Stimulated activated CD8-positive, alpha-beta memory T cell treated with anti-CD3 and anti-CD28 coated beads, Interleukin-4, amount 100 ng/mL, for 48 hours (primary cell): ENCODE measurements around the gene ANKRD62.

Experiments
- DNase-seq: peaks from one replicate; pipeline ENCODE4 v3.0.0-alpha.2; 2020

The ANKRD62 gene

DNA sequence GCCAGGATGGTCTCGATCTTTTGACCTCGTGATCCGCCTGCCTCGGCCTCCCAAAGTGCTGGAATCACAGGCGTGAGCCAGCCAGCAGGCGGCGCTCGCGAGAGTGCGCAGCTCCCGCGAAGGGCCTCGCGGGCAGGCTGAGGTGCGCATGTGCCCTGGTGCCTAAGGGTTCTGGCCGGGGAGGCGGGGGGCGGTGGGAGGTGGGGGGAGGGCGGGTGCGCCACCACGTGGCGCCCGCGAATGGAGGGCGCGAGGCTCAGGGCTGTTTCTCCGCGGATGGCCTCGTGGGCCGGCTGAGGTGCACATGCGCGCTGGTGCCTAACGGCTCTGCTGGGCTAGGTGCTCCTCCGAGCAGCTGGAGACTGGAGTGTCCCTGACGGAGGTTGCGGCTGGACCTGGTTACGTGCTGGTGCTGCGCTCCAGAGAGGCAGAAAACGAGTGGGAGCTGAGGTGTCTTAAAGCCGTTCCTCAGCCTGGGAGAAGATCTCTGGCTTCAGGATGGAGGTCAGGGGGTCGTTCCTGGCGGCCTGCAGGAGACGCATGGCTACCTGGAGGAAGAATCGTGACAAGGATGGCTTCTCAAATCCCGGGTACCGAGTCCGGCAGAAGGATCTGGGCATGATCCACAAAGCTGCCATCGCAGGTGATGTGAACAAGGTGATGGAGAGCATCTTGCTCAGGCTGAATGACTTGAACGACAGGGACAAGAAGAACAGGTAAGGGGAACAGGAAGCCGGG is at the start of gene ANKRD62:
Gene ANKRD62 (plus strand): TSS at position 324 of the 738 bp plus-strand sequence. CDS start 175 bp downstream, at position 499.
- DNase-seq, result no peak

DNA sequence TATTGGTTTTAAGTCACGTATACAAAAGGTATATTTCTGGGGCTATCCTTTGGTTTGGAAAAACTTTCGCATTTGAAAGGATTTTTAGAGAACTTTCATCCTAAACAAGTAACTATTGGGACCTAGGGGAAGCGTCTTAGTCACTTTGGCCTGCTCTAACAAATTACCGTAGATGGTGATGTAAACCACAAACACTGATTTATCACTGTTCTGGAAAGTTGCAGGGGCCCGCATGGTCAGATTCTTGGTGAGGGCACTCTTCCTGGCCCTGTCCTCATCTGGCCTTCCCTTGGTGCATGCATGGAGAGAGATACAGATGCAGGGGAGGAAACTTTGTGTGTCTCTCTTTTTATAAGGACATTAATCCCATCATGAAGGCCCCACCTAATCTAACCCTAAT is 49.1 kb upstream of the ANKRD62 start:
- DNase-seq, result no peak

DNA sequence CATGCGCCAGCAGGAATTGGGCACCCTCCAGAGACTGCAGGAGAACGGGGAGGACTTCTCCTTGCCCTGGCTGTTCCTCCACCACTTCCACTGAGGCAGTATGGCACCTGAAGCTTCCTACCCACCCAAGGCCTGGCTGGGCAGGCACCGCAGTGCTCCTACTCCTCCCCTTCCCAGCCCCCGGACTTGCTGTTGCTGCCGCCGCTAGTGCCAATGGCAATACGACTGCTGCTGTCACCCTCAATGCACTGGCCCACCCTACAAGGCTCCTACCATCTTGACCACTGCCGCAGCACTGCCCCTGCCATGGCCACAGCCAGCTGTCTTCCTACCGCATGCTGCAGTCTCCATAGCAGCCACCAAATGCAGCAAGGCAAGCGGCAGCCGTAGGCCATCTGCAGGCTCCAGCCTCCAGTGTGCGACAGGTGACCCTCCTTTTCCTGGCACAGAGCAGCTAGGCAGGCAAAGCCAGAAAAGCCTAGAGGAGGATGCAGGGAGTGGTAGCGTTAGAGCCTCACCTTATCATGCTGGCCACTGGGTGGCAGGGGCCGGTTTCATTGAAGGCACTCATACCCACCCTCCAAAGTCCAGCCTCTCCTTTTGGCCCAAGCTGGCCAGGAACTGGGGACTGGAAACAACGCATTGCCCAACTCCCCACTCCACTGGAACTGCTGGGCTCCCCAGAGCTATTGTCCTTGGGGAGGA is 47.4 kb upstream of the ANKRD62 start:
- no peak for DNase-seq

DNA sequence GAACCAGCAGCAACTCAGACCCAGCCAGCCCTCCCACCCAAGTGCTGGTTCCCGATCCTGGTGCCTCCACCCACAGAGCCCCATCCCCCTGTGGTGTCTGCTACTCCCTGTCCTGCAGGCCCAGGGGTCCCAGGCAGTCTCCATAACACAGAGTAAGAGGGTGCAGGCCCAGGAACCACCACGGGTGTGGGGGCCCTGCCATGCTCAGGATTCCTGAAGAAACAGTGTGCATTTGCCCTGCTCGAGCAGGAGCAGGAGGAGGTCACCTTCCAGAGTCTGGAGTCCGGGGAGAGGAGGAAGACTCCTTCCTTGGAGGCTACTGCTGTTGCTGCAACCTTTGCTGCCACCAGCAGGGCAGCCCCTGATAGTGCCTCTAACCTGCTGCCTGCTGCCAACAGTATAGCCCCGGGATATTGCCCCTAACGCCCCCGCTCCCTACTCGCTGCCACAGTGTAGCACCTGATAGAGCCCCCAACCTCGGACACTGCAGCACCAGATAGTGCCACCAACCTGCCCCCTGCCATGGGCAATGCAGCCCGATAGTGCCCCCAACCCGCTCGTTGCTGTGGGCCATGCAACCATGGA is 46.8 kb upstream of the ANKRD62 start:
- DNase-seq, result no peak

DNA sequence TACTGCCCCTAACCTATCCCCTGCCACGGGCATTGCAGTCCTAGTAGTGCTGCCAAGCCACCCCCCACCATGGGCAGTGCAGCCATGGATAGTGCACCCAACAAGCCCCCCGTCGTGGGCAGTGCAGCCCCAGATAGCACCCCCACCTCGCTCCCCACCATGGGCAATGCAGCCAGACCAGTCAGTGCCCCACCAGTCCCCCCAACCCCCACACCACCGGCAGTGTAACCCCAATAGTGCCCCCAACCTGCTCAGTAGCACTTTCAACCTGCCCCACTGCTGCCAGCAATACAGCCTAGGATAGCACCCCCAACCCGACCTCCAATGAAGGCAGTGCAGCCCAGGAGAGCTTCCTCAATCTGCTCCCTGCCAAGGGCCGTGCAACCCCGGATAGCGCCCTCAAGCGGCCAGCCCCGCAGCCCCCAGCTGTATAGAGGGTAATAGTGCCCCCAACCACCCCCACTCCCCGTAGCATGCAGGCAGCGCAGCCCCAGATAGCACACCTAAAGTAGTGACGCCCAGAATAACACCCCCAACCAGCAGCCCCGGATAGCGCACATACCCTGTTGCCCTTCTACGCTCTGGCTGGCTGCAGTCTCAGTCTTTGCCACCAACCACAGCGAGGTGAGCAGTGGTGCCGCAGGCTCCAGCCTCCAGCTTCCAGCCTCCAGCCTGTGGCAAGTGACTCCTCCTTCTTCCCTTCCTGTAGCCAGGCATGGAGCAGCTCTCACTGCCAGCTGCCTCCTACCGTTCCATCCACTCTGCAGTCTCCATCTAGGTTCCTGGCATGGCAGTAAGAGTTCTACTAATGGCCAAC is 45.4 kb upstream of the ANKRD62 start:
- DNase-seq, result no peak

DNA sequence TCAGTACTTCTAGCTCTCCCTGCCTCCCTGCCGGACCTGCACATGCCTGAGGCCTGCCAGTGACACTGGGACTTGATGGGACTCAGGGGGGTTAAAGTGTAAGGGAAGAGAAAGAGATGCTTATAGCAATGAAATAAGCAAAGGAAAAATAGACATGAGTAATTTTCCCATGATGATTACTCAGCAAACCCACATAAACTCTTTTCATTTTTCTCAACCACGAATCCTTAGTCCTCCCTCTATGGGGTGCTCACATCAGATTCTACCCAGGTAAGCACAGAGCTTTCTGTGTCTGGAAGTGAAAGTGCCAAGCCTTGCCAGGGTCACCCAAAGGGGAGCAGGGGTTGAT is 44.8 kb upstream of the ANKRD62 start:
- DNase-seq, result no peak

DNA sequence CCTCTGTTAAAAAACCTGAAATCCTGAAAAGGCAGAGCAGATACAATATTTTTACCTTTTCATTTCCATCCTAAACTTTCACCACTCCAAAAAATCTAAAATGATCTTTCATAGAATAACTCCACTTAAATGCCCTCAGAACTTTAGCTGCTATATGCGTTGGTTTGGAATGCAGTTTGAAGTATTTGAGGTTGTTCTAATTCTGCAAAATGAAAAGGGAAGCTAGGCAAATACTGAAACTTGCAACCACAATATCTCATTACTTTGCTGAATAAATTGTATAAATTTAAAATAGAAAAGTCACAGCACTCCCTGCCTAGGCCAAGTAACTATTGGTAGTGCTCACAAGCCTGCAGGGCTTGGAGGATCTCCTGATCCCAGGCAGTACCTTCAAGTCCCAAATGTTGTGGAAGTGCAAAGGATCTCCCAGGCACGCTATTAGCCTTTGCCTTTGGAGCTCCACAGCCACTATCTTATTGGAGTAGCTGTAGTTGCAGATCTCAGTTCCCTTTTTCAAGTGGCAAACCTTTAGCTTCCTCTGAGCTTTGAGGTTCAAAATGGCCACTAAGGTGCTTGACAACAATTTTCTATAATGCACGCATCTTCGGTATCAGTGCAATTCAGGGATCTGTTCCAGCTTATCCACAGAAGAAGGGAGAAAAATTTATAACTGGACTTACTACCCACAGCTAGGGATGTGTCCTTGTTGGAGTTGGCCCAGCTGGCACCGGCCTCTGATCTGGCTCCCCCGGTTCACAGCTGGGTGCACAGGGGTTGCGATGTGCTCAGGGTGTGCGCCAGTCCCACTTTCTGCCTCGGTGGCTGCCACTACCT is 43.4 kb upstream of the ANKRD62 start:
- DNase-seq, result no peak

DNA sequence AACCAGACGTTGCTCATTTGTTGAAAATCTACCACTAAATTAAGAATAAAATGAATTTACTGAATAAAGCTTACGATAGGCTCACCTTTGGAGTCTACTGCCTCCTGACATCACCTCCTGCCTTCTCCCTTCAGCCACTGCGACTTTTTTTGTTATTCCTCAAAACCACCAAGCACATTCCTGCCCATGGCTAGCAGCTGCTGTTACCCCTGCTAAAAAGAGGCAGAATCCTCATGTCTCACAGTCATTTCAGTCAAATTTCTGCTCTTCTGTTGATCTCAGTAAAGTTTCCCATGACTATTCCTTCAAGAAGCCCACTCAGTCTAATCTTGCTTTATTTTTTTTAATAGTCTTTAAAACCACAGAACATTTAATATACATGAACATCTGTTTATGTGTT is 40.8 kb upstream of the ANKRD62 start:
- DNase-seq, result no peak

DNA sequence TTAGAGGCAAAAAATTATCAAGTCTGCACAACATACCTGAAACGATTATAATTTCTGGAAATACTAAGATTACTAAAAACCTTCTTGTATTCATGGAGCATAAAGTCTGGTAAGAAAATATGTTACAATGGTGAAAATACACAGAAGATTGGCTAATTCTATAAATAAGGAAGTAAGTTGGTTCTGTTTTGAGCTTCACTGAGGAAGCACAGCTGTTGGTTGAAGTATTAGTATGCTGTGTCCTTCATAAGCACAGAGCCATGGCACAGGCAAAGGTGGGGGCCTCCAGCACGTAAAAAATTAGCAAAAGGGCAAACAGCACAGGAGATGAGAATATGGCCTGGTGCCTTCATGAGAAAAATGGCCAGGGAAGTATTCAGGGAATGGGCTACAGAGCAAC is 40.4 kb upstream of the ANKRD62 start:
- no peak for DNase-seq

DNA sequence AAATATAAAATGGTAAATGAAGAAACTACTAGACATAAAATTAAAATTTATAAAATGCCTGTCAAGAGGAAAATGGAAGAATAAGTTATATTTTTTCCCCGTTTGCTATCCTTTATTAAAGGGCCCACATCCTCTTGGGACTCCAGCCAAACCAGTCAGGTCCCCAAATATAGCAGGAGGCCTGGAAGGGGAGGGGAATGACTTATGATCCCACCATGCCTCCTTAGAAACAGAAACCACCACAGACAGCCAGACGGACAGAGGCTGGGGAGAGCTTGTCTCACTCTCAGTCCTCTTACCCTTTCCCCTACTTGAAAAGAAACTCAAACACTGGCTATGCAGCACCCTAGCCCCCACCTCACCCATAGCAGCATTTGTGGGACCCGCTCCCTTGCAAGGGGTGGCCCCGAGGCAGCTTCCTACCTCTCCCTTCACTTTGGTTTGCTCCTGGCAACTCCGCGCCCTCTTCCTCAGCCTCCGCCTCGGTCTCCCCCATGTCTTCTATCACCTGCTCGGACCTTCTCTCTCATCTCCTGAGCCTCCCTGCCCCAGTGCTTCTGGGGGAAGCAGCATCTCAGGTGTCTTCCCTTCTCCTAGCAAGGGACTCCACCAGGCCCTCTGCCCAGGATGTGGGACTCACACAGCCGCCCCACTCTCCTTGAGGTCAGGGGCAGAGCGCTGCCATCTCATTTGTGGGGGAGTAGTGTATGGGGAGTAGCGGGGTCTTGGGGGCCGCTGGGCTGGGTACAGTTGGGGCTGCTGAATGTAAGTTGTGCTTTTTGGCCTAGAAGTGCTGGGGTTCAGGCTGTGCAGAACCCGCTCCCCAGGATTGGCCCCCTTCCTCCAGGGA is 37.4 kb upstream of the ANKRD62 start:
- DNase-seq, result no peak

DNA sequence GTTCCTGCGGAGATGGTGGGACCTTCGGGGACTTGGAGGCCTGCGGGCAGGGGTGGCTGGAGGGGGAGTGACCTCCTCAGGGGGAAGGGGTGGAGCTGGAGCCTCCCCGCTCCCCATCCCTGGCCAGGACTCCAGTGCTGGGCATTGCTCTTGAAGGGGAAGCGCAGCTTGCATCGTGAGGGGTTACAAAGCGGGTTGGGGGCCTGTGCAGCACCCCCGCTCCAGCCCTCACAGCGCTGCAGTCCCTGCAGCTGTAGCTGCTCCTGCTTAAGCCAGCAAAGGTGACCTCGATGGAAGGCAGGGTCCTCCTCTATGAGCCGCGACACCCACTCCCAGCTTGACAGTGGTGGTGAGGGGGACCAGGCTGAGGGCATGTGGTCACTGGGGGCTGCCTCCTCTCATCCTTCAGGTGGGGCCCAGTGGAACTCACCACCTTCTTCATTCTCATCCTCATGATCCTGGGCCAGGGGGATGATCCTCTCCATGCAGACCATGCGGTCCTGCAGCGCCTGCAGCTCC is 36.7 kb upstream of the ANKRD62 start:
- DNase-seq, result no peak

DNA sequence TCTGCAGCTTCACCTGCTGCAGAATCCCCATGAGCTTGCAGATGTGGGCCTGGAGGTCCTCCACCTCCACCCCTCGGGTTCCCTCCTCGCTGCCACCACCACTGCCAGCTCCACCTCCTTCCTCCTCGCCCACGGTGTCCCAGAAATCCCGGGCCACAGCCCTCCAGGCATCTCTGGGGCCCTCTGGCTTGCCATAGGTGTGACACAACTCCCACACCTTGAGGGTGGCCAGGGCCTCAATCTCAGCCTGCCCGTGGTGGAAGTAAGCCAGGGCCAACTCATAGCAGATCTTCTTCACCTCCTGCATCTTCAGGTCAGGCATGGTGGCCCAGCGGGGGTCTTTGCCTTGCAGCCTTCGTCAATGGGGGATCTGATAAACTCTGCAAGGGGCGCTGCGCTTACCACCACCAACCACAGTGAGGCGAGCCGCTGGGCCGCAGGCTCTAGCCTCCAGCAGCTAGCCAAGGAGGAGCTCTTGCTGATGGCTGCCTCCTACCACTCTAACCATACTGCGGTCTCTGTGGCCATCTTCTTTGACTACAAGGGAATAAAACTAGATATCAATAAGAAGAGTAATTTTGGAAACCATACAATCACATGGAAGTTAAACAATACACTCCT is 36.1 kb upstream of the ANKRD62 start:
- DNase-seq, result no peak

DNA sequence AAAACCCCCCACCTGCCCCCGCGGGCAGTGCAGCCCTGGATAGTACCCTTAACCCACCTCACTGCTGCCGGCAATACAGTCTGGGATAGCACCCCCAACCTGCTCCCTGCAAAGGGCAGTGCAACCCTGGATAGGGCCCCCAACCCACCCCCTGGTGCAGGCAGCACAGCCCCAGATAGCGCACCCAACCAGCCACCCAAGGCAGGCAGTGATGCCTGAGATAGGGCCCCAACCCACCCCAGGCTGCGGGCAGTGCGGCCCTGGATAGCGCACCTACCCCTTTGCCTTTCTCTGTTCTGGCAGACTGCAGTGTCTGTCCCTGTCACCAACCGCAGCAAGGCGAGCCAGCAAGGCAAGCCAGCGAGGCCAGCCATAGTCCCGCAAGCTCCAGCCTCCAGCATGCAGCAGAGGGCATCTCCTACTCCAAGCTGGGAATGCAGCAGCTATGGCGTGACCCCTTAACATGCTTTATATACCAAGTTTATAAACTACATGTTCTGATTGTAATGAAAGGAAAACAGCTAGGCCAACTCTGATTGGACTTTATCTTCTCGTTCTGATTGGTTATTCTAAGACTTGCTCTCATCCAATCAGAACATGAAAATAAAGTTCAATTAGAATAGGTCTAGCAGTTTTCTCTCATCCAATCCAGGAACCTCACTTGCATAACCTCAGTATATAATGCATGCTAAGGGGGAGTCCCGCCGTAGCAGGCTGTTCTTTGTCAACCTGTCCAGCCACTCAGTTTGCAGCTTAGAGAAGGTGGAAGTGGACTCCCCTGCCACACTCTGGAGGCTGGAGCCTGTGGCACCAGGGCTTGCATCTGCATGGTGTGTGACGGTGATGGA is 34.1 kb upstream of the ANKRD62 start:
- DNase-seq, result no peak

DNA sequence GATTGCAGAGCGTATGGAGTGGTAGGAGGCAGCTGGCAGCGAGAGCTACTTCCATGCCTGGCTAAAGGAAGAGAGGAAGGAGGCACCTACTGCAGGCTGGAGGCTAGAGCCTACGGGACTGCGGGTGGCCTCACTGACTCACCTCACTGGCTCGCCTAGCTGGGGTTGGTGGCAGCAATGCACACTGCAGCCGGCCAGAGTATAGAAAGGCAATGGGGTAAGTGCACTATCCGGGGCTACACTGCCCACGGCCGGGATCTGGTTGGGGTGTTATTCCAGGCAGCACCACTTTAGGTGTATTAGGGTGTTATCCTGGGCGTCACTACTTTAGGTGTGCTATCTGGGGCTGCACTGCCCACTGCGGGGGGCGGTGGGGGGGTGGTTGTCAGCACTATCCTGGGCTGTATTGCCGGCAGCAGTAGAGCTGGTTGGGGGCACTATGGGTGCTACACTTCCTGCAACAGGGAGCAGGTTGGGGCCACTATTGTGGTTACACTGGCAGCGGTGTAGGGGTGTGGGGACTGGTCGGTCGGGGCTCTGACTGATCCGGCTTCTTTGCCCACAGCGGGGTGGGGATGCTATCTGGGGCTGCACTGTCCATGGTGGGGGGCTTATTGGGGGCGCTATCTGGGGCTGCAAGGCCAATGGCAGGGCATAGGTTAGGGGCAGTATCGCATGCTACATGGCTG is 33.3 kb upstream of the ANKRD62 start:
- no peak for DNase-seq

DNA sequence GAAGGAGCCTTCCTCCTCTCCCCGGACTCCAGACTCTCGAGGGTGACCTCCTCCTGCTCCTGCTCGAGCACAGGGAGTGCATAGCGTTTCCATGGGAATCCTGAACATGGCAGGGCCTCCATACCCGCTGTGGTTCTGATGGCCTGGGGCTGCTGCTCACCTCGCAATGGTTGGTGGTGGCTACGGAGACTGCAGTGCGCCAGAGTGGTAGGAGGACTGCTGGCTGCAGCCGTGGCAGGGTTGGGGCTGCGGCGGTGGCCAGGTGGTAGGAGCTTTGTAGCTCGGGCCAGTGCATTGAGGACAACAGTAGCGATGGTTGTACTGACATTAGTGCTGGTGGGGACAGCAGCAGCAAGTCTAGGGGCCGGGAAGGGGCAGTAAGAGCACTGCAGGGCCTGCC is 32.0 kb upstream of the ANKRD62 start:
- no peak for DNase-seq

DNA sequence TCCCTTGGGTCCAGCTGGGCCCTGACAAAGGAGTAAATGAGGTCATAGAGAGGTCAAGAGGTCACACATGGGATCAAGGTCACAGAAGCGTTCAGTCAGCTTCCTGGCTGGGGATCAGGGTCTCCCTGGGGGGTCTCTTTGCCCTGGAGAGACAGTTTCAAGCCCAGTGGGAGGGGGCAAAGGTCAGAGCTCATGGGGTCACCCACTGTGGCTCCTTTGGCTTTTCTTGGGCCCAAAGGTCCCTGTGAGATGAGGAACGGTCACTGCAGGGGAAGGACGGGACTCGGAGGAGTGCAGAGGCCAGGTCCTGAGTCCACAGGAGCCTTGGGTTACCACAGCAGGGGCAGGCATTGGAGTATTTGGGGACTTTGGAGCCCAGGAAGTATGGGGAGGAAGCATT is 30.7 kb upstream of the ANKRD62 start:
- DNase-seq, result no peak

DNA sequence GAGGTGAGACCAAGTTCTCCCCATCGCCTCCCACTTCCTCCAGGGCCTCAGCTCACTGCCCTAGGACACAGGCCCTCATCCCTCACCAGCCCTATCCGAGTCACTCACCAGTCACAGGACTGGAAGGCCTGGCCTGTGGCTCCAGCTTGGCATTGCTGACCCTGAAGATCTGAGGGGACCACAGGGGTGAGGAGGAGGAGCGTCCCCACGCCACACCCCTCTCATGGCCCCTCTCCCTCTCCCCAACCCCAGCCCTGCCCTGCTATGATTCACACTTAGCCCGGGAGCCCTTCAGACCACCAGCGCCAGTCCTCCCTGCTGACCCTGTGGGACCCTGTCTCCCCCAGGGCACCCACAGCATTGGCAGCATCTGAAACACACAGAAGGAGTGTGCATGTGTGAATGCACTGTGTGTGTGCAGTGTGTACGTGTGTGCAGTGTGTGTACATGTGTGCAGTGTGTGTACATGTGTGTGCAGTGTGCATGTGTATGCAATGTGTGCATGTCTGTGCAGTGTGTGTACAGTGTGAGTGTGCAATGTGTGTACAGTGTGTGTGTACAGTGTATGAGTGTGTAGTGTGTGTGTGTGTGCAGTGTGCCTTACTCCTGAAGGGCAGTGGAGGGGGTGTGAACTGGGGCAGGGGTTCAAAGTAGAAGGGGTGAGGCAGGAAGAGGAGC is 29.4 kb upstream of the ANKRD62 start:
- DNase-seq, result no peak

DNA sequence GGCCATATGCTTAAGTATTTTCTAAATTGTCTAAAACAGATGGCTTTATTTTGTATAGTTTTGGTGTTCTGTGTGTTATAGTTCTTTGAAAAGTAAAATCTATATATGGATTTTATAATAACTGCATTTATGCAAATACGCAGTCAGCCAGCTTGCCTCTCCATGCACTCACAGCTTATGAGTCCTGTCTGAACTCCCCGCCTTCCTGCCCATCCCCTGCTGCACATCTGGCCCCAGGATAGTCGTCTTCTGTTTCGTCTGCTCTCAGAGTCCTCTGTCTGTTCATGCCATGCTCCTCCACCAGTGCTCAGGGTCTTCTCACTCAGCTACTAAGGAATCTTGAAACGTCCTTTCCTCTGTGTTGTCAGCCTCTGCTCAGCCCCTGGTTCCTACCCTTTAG is 28.2 kb upstream of the ANKRD62 start:
- DNase-seq, result no peak
